ENCODE results near the gene ERRFI1.
"Not testable (repeated sequence)": the region's sequence is repeated elsewhere in the genome, so short reads cannot be mapped to it uniquely, and the experiment has no call there.

Gene ERRFI1

DNA sequence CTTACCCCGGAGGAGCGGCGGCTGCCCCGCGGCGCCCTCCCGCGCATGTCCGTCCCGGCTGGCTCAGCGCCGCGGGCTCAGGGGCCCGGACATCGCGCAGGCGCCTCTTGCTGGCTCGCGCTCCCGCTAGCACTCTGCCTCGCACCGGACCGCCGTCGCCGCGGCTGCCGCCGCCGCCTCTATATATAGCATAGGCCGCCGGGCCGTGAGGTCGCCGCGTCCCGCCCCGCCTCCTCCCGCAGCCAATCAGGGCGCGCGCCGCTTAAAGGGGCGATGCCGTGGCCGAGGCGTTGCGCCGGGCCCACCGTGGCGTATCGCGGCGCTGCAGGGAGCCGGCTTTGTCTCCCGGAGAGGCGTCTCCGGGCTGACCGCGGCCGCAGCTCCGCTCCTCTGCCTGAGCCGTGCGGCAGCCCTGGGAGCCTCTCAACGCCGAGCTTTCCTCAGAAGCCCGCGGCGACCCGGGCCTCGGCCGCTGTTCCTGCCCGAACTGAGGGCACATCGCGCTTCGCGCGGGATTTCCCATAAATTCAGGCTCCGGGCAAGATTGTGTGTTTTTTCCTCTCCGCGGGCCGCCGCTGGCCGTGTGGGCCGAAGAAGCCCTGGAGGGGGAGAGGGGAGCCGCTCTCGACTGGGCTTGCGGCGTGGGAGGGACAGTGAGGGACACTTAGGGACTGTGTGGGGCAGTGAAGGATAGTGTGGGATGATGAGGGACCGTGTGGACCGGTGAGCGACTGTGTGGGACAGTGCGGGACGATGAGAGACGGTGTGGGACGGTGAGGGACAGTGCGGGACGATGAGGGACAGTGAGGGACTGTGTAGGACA is at the start of gene ERRFI1:
TSS of gene ERRFI1 (minus strand) at position 157 of the 823 bp plus-strand sequence. CDS start 10,690 bp downstream, outside the sequence.
- peak within 1 kb of the TSS; percentile 94 for H3K4me3 ChIP-seq (ENCODE audit: low read length)
- peaks cover 34% of the 10 kb centered on the region for H3K4me1 ChIP-seq (ENCODE audit: insufficient read depth, low read length)
- H3K27me3 ChIP-seq (ENCODE audit: insufficient read depth, low read length), result no peaks in the 10 kb centered on the region
- H3K36me3 ChIP-seq (ENCODE audit: insufficient read depth, low read length), result no peaks in the 10 kb centered on the region
- H3K9me3 ChIP-seq (ENCODE audit: low read length), result no peaks in the 10 kb centered on the region
- H2AFZ ChIP-seq (ENCODE audit: low read depth, low read length), result peak within 1 kb of the TSS; percentile 55

GRCh38 chr1:8075511-8076051 is 49.5 kb upstream of the ERRFI1 start:
- no peak overlapping the region for H3K4me3 ChIP-seq (ENCODE audit: low read length)
- H3K9me3 ChIP-seq (ENCODE audit: low read length), result no peaks in the 10 kb centered on the region
- no peaks in the 10 kb centered on the region for H3K4me1 ChIP-seq (ENCODE audit: insufficient read depth, low read length)
- peaks cover 2% of the 10 kb centered on the region for H3K27me3 ChIP-seq (ENCODE audit: insufficient read depth, low read length)
- no peak overlapping the region for H2AFZ ChIP-seq (ENCODE audit: low read depth, low read length)
- H3K36me3 ChIP-seq (ENCODE audit: insufficient read depth, low read length), result no peaks in the 10 kb centered on the region

GRCh38 chr1:8073112-8073855 is 47.2 kb upstream of the ERRFI1 start:
- Histone ChIP-seq H3K4me1 (ENCODE audit: insufficient read depth, low read length) (no peaks in the 10 kb centered on the region), H3K36me3 (ENCODE audit: insufficient read depth, low read length) (no peaks in the 10 kb centered on the region), H2AFZ (ENCODE audit: low read depth, low read length) (no peak overlapping the region), H3K27me3 (ENCODE audit: insufficient read depth, low read length) (peaks cover 2% of the 10 kb centered on the region), H3K4me3 (ENCODE audit: low read length) (no peak overlapping the region), H3K9me3 (ENCODE audit: low read length) (no peaks in the 10 kb centered on the region)

DNA sequence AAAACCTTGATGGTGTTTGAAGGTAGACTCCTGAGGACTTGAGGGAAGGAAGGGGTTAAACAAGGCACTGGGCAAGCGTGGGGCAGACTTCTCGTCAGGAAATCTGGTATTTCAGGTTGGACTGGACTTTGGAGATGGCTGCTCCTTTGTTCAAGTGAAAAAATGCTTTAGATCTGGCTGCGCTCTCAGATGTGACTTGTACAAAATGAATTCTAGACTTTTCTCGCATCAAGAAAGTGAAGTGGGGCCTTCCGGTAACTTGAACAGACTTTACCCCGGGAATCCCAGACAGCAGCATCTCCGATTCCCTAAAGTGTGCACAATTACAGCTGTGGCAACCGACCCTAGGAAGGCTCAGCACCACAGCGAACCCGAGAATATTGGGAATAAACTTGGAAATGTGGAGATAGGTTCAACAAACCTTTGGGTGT is 44.3 kb upstream of the ERRFI1 start:
- Histone ChIP-seq H3K4me3 (ENCODE audit: low read length) (no peak overlapping the region), H3K9me3 (ENCODE audit: low read length) (no peaks in the 10 kb centered on the region), H3K36me3 (ENCODE audit: insufficient read depth, low read length) (no peaks in the 10 kb centered on the region), H3K4me1 (ENCODE audit: insufficient read depth, low read length) (no peaks in the 10 kb centered on the region), H2AFZ (ENCODE audit: low read depth, low read length) (no peak overlapping the region), H3K27me3 (ENCODE audit: insufficient read depth, low read length) (no peaks in the 10 kb centered on the region)

DNA sequence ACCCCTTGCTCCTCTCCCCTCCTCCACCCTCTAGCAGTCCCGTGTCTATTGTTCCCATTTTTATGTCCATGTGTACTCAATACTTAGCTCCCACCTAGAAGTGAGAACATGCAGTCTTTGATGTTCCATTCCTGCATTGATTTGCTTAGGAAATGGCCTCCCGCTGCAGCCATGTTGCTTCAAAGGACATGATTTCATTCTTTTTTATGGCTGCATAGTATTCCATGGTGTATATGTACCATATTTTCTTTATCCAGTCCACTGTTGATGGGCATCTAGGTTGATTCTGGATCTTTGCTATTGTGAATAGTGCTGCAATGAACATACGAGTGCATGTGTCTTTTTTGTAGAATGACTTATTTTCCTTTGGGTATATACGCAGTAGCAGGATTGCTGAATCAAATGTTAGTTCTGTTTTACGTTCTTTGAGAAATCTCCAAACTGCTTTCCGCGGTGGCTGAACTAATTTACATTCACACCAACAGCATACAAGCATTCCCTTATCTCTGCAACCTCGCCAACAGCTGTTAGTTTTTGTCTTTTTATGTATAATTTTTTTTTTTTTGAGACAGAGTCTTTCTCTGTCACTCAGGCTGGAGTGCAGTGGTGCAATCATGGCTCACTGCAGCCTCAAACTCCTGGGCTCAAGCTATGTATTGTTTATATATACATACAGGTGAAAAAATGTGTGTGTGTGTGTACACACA is 43.7 kb upstream of the ERRFI1 start:
- not testable (repeated sequence) for H3K9me3 ChIP-seq (ENCODE audit: low read length); H3K4me3 ChIP-seq (ENCODE audit: low read length); H3K36me3 ChIP-seq (ENCODE audit: insufficient read depth, low read length)

DNA sequence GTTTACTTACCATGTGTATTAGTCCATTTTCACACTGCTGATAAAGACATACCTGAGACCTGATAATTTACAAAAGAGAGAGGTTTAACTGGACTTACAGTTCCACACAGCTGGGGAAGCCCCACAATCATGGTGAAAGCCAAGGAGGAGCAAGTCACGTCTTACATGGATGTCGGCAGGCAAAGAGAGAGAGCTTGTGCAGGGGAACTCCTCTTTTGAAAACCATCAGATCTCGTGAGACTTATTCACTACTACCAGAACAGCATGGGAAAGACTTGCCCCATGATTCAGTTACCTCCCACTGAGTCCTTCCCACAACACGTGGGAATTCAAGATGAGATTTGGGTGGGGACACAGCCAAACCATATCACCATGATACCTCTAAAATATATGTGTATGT is 39.3 kb upstream of the ERRFI1 start:
- Histone ChIP-seq H3K36me3 (ENCODE audit: insufficient read depth, low read length) (no peaks in the 10 kb centered on the region), H3K27me3 (ENCODE audit: insufficient read depth, low read length) (no peaks in the 10 kb centered on the region), H3K4me1 (ENCODE audit: insufficient read depth, low read length) (no peaks in the 10 kb centered on the region), H3K9me3 (ENCODE audit: low read length) (no peaks in the 10 kb centered on the region), H2AFZ (ENCODE audit: low read depth, low read length) (no peak overlapping the region), H3K4me3 (ENCODE audit: low read length) (no peak overlapping the region)

More for the DNA sequence above, 43.7 kb upstream of the ERRFI1 start:
- H3K4me1 ChIP-seq (ENCODE audit: insufficient read depth, low read length); H3K27me3 ChIP-seq (ENCODE audit: insufficient read depth, low read length); H2AFZ ChIP-seq (ENCODE audit: low read depth, low read length): not testable (repeated sequence)

GRCh38 chr1:8063298-8064036 is 37.4 kb upstream of the ERRFI1 start:
- no peak overlapping the region for H2AFZ ChIP-seq (ENCODE audit: low read depth, low read length)
- no peaks in the 10 kb centered on the region for H3K27me3 ChIP-seq (ENCODE audit: insufficient read depth, low read length)
- no peak overlapping the region for H3K4me3 ChIP-seq (ENCODE audit: low read length)
- no peaks in the 10 kb centered on the region for H3K36me3 ChIP-seq (ENCODE audit: insufficient read depth, low read length)
- H3K4me1 ChIP-seq (ENCODE audit: insufficient read depth, low read length), result no peaks in the 10 kb centered on the region
- H3K9me3 ChIP-seq (ENCODE audit: low read length), result no peaks in the 10 kb centered on the region

GRCh38 chr1:8062861-8063260 is 36.8 kb upstream of the ERRFI1 start:
- Histone ChIP-seq H3K27me3 (ENCODE audit: insufficient read depth, low read length) (no peaks in the 10 kb centered on the region), H2AFZ (ENCODE audit: low read depth, low read length) (no peak overlapping the region), H3K4me1 (ENCODE audit: insufficient read depth, low read length) (no peaks in the 10 kb centered on the region), H3K9me3 (ENCODE audit: low read length) (no peaks in the 10 kb centered on the region), H3K36me3 (ENCODE audit: insufficient read depth, low read length) (no peaks in the 10 kb centered on the region), H3K4me3 (ENCODE audit: low read length) (no peak overlapping the region)

- H2AFZ ChIP-seq (ENCODE audit: low read depth, low read length), result no peak overlapping the region
- H3K9me3 ChIP-seq (ENCODE audit: low read length), result no peaks in the 10 kb centered on the region
- H3K4me1 ChIP-seq (ENCODE audit: insufficient read depth, low read length), result no peaks in the 10 kb centered on the region
- H3K36me3 ChIP-seq (ENCODE audit: insufficient read depth, low read length), result no peaks in the 10 kb centered on the region
- no peak overlapping the region for H3K4me3 ChIP-seq (ENCODE audit: low read length)
- no peaks in the 10 kb centered on the region for H3K27me3 ChIP-seq (ENCODE audit: insufficient read depth, low read length)
Measured at GRCh38 chr1:8061673-8062386, 35.7 kb upstream of the ERRFI1 start.

- H3K27me3 ChIP-seq (ENCODE audit: insufficient read depth, low read length), result no peaks in the 10 kb centered on the region
- no peaks in the 10 kb centered on the region for H3K9me3 ChIP-seq (ENCODE audit: low read length)
- H3K36me3 ChIP-seq (ENCODE audit: insufficient read depth, low read length), result no peaks in the 10 kb centered on the region
- no peak overlapping the region for H3K4me3 ChIP-seq (ENCODE audit: low read length)
- no peak overlapping the region for H2AFZ ChIP-seq (ENCODE audit: low read depth, low read length)
- no peaks in the 10 kb centered on the region for H3K4me1 ChIP-seq (ENCODE audit: insufficient read depth, low read length)
Measured at GRCh38 chr1:8061210-8061609, 35.1 kb upstream of the ERRFI1 start.

- Histone ChIP-seq H3K4me1 (ENCODE audit: insufficient read depth, low read length) (no peaks in the 10 kb centered on the region), H3K36me3 (ENCODE audit: insufficient read depth, low read length) (no peaks in the 10 kb centered on the region), H3K27me3 (ENCODE audit: insufficient read depth, low read length) (no peaks in the 10 kb centered on the region), H3K4me3 (ENCODE audit: low read length) (no peak overlapping the region), H2AFZ (ENCODE audit: low read depth, low read length) (no peak overlapping the region), H3K9me3 (ENCODE audit: low read length) (no peaks in the 10 kb centered on the region)
Measured at GRCh38 chr1:8059161-8059622, 33.1 kb upstream of the ERRFI1 start.

DNA sequence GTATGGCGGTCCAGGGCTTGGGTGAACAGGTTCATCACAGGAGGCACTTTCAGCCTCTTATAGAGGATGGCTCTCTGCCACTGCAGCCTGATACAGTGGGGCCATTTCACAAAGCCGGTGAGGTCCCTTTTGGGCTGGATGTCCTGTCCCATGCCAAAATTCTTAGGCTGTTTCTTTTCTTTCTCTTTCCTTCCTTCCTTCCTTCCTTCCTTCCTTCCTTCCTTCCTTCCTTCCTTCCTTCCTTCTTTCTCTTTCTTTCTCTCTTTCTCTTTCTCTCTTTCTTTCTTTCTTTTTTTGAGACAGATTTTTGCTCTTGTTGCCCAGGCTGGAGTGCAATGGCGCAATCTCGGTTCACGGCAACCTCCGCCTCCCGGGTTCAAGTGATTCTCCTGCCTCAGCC is 31.7 kb upstream of the ERRFI1 start:
- H3K4me1 ChIP-seq (ENCODE audit: insufficient read depth, low read length); H2AFZ ChIP-seq (ENCODE audit: low read depth, low read length); H3K9me3 ChIP-seq (ENCODE audit: low read length); H3K27me3 ChIP-seq (ENCODE audit: insufficient read depth, low read length); H3K36me3 ChIP-seq (ENCODE audit: insufficient read depth, low read length); H3K4me3 ChIP-seq (ENCODE audit: low read length): not testable (repeated sequence)
